Gastrocnemius medialis (tissue), 4 donors: ENCODE data around the gene GNAQ. TPM values are rescaled to one million over a fixed set of nuclear protein-coding genes. Genes with fewer than 3 reads are reported as not detected.

Experiments used
- ATAC-seq, 2 donors: fragments of 150-250 bp; one replicate each; pipeline ENCODE4 v1.9.1; 2016
- DNase-seq, 2 donors: peaks; one replicate each; pipeline ENCODE4 v3.0.0-alpha.2; 2019
- H3K27ac ChIP-seq, 4 donors: fragments of 200-600 bp; sonication (generic); 1 replicate in 1 of 4; 2 replicates in 3 of 4; pipeline ENCODE4 v1.5.1; 2016 to 2018; ENCODE audit warnings: mild to moderate bottlenecking in 2 of 4, moderate library complexity in 1 of 4
- H3K27me3 ChIP-seq, 3 donors: fragments of 200-600 bp; sonication (generic) in 2 of 3; 1 replicate in 1 of 3; 2 replicates in 2 of 3; pipeline versions ENCODE4 v1.5.1 to v1.6.0; 2016 to 2019; ENCODE audit warnings: mild to moderate bottlenecking in 1 of 3, moderate library complexity in 1 of 3
- H3K36me3 ChIP-seq, 2 donors: fragments of 200-600 bp; sonication (generic) in 1 of 2; one replicate each; pipeline ENCODE4 v1.5.1; 2017 to 2018
- H3K4me1 ChIP-seq, 2 donors: fragments of 200-600 bp; sonication (generic) in 1 of 2; one replicate each; pipeline ENCODE4 v1.5.1; 2016 to 2017; ENCODE audit warnings: mild to moderate bottlenecking in 2 of 2
- H3K4me3 ChIP-seq, 4 donors: fragments of 200-600 bp; sonication (generic) in 3 of 4; 1 replicate in 1 of 4; 2 replicates in 3 of 4; pipeline ENCODE4 v1.5.1; 2016 to 2019; ENCODE audit warnings: mild to moderate bottlenecking in 2 of 4
- H3K9me3 ChIP-seq, 3 donors: fragments of 200-600 bp; sonication (generic) in 2 of 3; 1 replicate in 1 of 3; 2 replicates in 2 of 3; pipeline ENCODE4 v1.5.1; 2016 to 2019
- CTCF ChIP-seq, 5 experiments: fragments of 450-650 bp in 3 of 5; fragments of 200-600 bp in 2 of 5; sonication (generic) in 2 of 5; IDR thresholded peaks in 4 of 5; conservative IDR thresholded peaks in 1 of 5; 1 replicate in 4 of 5; 2 replicates in 1 of 5; pipeline ENCODE4 v1.5.1; 2016 to 2019; ENCODE audit warnings: antibody characterized with exemption in 5 of 5, mild to moderate bottlenecking in 3 of 5, moderate library complexity in 3 of 5
- POLR2A ChIP-seq, 2 donors: fragments of 450-650 bp; IDR thresholded peaks; one replicate each; pipeline ENCODE4 v1.6.1; 2017; ENCODE audit warnings: antibody characterized with exemption in 2 of 2, mild to moderate bottlenecking in 2 of 2, moderate library complexity in 2 of 2
- in situ Hi-C, 4 donors: fragments of 200-750 bp; cut with MboI; loops; one replicate each; pipeline versions ENCODE4 v1.15.0 to v1.8.0; 2017; ENCODE audit warnings: low sequenced_read_pairs in 4 of 4
- intact Hi-C: fragments of 100-400 bp; cut with DNase I; formaldehyde crosslinking; loops from one replicate; pipeline ENCODE4 v1.15.1; 2023; ENCODE audit warnings: low total_unique reads
- total RNA-seq, 4 donors: library from RNA; depleted of rRNA; stranded (reverse); fragments of >200 nt; gene quantifications; one replicate each; pipeline versions ENCODE4 v1.1.0 to v1.2.3, GENCODE V29; 2016

The GNAQ gene
- total RNA-seq, 4 donors from 2014 or later = 11.3 to 25.9 (median 18.7) TPM

DNA sequence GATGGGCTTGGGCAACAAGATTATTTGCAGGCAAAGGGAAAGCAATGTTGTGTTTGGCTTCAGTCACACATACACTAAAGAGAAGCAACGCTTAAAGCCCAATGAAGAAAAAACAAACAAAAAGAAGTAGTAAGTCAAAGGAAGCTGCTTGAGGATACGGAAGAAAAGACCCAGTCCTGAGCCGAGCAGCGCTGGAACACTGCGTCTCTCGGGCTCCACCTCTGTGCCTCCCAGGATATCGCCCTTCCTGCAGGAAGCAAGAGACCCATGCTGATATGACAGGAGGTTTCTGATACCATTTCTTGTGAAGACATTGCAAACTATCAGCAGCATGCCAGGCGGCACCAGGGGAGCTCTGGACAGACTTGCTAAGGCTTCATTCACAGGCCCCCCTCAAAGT is 9.9 kb downstream of the GNAQ start:
- H3K4me3 ChIP-seq = no peak overlapping the region
- intact Hi-C loops = no loop called here
- no peaks in the 10 kb centered on the region for H3K27me3 ChIP-seq
- peak overlapping the region in 2 of 4 donors; percentile 21 to 29 for H3K27ac ChIP-seq
- H3K36me3 ChIP-seq = no peaks in the 10 kb centered on the region
- H3K4me1 ChIP-seq = peaks cover 19 to 48% of the 10 kb centered on the region in 2 donors
- H3K9me3 ChIP-seq = no peaks in the 10 kb centered on the region
- TF ChIP-seq POLR2A (IDR thresholded peaks at IDR 0.05) = no peak
- TF ChIP-seq CTCF (IDR thresholded peaks at IDR 0.05 in 4 of 5, conservative IDR thresholded peaks at IDR 0.05 in 1 of 5) = no peak
- ATAC-seq (no peak), DNase-seq (no peak)
- in situ Hi-C loops = no loop called here

- ATAC-seq = no peak
- H3K36me3 ChIP-seq = no peaks in the 10 kb centered on the region
- H3K4me1 ChIP-seq = peaks cover 4 to 35% of the 10 kb centered on the region in 2 donors
- DNase-seq = no peak
- H3K27ac ChIP-seq = no peak overlapping the region
- in situ Hi-C loops (no loop called here), intact Hi-C loops (no loop called here)
- TF ChIP-seq CTCF (IDR thresholded peaks at IDR 0.05 in 4 of 5, conservative IDR thresholded peaks at IDR 0.05 in 1 of 5) (no peak), POLR2A (IDR thresholded peaks at IDR 0.05) (no peak)
- H3K9me3 ChIP-seq = no peaks in the 10 kb centered on the region
- H3K4me3 ChIP-seq = no peak overlapping the region
- no peaks in the 10 kb centered on the region for H3K27me3 ChIP-seq
These were observed 14.4 kb downstream of the GNAQ start for GRCh38 chr9:78017190-78017693.

DNA sequence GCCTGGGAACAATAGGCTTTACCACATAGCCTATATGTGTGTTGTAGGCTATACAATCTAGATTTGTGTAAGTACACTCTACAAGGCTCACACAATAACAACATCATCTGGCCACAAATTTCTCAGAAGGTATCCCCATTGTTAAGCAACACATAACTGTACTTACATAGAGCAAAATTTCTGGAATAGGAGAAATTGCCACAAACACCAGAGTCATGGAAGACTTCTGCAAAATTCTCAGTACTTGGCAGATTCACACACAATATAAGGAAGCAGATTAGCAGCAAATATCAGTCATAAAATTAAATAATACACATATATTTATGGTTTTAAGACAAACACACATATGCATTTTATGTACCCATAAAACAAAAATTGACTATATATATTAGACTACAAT is 16.4 kb downstream of the GNAQ start:
- DNase-seq (no peak), ATAC-seq (no peak)
- Histone ChIP-seq H3K4me1 (peaks cover 19 to 37% of the 10 kb centered on the region in 2 donors), H3K36me3 (no peaks in the 10 kb centered on the region), H3K27ac (no peak overlapping the region), H3K27me3 (no peaks in the 10 kb centered on the region), H3K9me3 (no peaks in the 10 kb centered on the region), H3K4me3 (no peak overlapping the region)
- intact Hi-C loops = no loop called here
- no peak for TF ChIP-seq CTCF (IDR thresholded peaks at IDR 0.05 in 4 of 5, conservative IDR thresholded peaks at IDR 0.05 in 1 of 5)
- no peak for TF ChIP-seq POLR2A (IDR thresholded peaks at IDR 0.05)
- in situ Hi-C loops = no loop called here

GRCh38 chr9:78014776-78015175 is 16.8 kb downstream of the GNAQ start:
- no peak for TF ChIP-seq POLR2A (IDR thresholded peaks at IDR 0.05)
- no peak for TF ChIP-seq CTCF (IDR thresholded peaks at IDR 0.05 in 4 of 5, conservative IDR thresholded peaks at IDR 0.05 in 1 of 5)
- no peak for DNase-seq
- H3K4me3 ChIP-seq = no peak overlapping the region
- no peaks in the 10 kb centered on the region for H3K9me3 ChIP-seq
- no peak for ATAC-seq
- intact Hi-C loops (no loop called here), in situ Hi-C loops (no loop called here)
- H3K27ac ChIP-seq = no peak overlapping the region
- H3K36me3 ChIP-seq = no peaks in the 10 kb centered on the region
- no peaks in the 10 kb centered on the region for H3K27me3 ChIP-seq
- peaks cover 24 to 36% of the 10 kb centered on the region in 2 donors for H3K4me1 ChIP-seq

DNA sequence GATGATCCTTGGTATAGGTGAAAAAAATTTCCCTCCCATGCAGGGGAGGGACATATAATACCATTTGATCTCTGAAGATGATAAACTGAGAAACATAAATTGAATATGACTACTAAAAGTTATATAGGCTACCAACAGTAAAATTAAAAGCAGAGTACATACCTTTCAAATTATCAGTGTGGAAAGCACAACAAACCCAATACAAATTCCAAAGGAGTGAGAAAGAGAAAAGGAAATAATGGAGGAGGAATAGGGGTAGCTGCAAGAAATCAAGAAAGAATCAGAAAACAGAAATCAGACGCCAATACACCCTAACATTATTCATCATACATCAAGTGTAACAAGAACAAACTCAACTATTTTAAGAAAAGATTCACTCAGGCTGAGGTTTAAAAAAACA is 17.7 kb downstream of the GNAQ start:
- no peaks in the 10 kb centered on the region for H3K9me3 ChIP-seq
- no peak overlapping the region for H3K4me3 ChIP-seq
- in situ Hi-C loops = no loop called here
- no peaks in the 10 kb centered on the region for H3K27me3 ChIP-seq
- no peak for DNase-seq
- no peaks in the 10 kb centered on the region for H3K36me3 ChIP-seq
- peaks cover 24 to 40% of the 10 kb centered on the region in 2 donors for H3K4me1 ChIP-seq
- intact Hi-C loops = no loop called here
- H3K27ac ChIP-seq = no peak overlapping the region
- no peak for TF ChIP-seq POLR2A (IDR thresholded peaks at IDR 0.05)
- TF ChIP-seq CTCF (IDR thresholded peaks at IDR 0.05 in 4 of 5, conservative IDR thresholded peaks at IDR 0.05 in 1 of 5) = no peak
- ATAC-seq = no peak
